ENCODE measurements around the gene GALNT16. TPM values are rescaled to one million over a fixed set of nuclear protein-coding genes. Genes with fewer than 3 reads are reported as not detected.

The GALNT16 gene
- total and polyA plus RNA-seq, 2 donors (not counting 3 experiments of a cell fraction or from before 2014, with no cell fraction given), result 0.39 to 0.49 TPM

- Histone ChIP-seq H3K27ac (ENCODE audit: insufficient read depth, low read depth, low read length) (no peak overlapping the region), H3K9ac (replicated peaks; ENCODE audit: extremely low read depth, insufficient read depth, low read length) (no peak overlapping the region), H3K4me1 (ENCODE audit: control insufficient read depth, extremely low read depth, insufficient read depth, low read length) (peaks cover 31% of the 10 kb centered on the region), H3K27me3 (ENCODE audit: control insufficient read depth in 2 of 2, insufficient read depth in 2 of 2, low read length in 2 of 2) (no peaks in the 10 kb centered on the region), H3K9me1 (replicated peaks; ENCODE audit: control insufficient read depth, extremely low read depth, insufficient read depth, low read length) (no peaks in the 10 kb centered on the region), H3K36me3 (ENCODE audit: control insufficient read depth in 2 of 2, extremely low read depth in 1 of 2, insufficient read depth in 2 of 2, low read length in 2 of 2) (peaks cover 7 to 9% of the 10 kb centered on the region in 2 experiments), H2AFZ (ENCODE audit: low read depth, low read length) (no peak overlapping the region), H3K4me3 (replicated peaks in 1 of 3; ENCODE audit: insufficient read depth in 1 of 3, low read depth in 1 of 3, low read length in 3 of 3) (peak overlapping the region in 2 of 3 experiments; percentile 19 to 84), H4K20me1 (replicated peaks; ENCODE audit: control insufficient read depth, extremely low read depth, insufficient read depth, low read length) (peaks cover 5% of the 10 kb centered on the region), H3K4me2 (ENCODE audit: insufficient read depth, low read length) (peak overlapping the region; percentile 95), H3K9me3 (replicated peaks; ENCODE audit: control insufficient read depth, insufficient read depth, low read length) (no peaks in the 10 kb centered on the region), H3K79me2 (ENCODE audit: control insufficient read depth, insufficient read depth, low read length) (peaks cover 75% of the 10 kb centered on the region)
- dilution Hi-C loops (cut with MboI; ENCODE audit: extremely low pct_ligation_motif_present, low sequenced_read_pairs) (no loop called here), intact Hi-C loops (cut with micrococcal nuclease) (loop anchor here (5.0 to 10.0 kb wide), 2 partner anchors 157 to 365 kb away; partner anchors contain the start of gene SRSF5)
- BruUV-seq (replicated peaks), result no TSS peak
- DNase-seq (ENCODE audit: low read depth, low spot score), result no peak
- POLR2A ChIA-PET, result no interaction called here
- FAIRE-seq, result no peak
- CTCF ChIA-PET, result interaction anchor here (3.5 kb wide), 1 partner anchor 60 kb away, joined by 26 read pairs; no protein-coding TSS in a partner anchor
- TF ChIP-seq MYC (IDR thresholded peaks at IDR 0.05; ENCODE audit: low read depth, low read length), result no peak
- TF ChIP-seq FOS (IDR thresholded peaks at IDR 0.05; ENCODE audit: borderline replicate concordance, insufficient read depth, low read length), result no peak
- TF ChIP-seq GATA2 (IDR thresholded peaks at IDR 0.05; ENCODE audit: insufficient read depth, insufficient read length, low read depth, low read length), result no peak
- TF ChIP-seq POLR2A (IDR thresholded peaks at IDR 0.05; ENCODE audit: low read depth, low read length), result no peak
- no peak for TF ChIP-seq EZH2 (IDR thresholded peaks at IDR 0.05; ENCODE audit: borderline replicate concordance, low read depth, low read length, severe bottlenecking)
- no peak for TF ChIP-seq POLR2AphosphoS5 (IDR thresholded peaks at IDR 0.05; ENCODE audit: insufficient read depth, low read depth, low read length)
- no peak for TF ChIP-seq MAX (IDR thresholded peaks at IDR 0.05; ENCODE audit: insufficient read depth, insufficient read length)
These were observed 139.8 kb downstream of the GALNT16 start for GRCh38 chr14:69399750-69400149.

GRCh38 chr14:69400154-69400553 lies 140.2 kb downstream of the GALNT16 start:
- intact Hi-C loops (cut with micrococcal nuclease) (no loop called here), dilution Hi-C loops (cut with MboI; ENCODE audit: extremely low pct_ligation_motif_present, low sequenced_read_pairs) (no loop called here)
- Histone ChIP-seq H3K4me3 (replicated peaks in 1 of 3; ENCODE audit: insufficient read depth in 1 of 3, low read depth in 1 of 3, low read length in 3 of 3) (peak overlapping the region in 1 of 3 experiments; percentile 84), H3K27me3 (ENCODE audit: control insufficient read depth in 2 of 2, insufficient read depth in 2 of 2, low read length in 2 of 2) (no peaks in the 10 kb centered on the region), H3K79me2 (ENCODE audit: control insufficient read depth, insufficient read depth, low read length) (peaks cover 71% of the 10 kb centered on the region), H3K9me3 (replicated peaks; ENCODE audit: control insufficient read depth, insufficient read depth, low read length) (no peaks in the 10 kb centered on the region), H3K9ac (replicated peaks; ENCODE audit: extremely low read depth, insufficient read depth, low read length) (no peak overlapping the region), H4K20me1 (replicated peaks; ENCODE audit: control insufficient read depth, extremely low read depth, insufficient read depth, low read length) (peaks cover 5% of the 10 kb centered on the region), H2AFZ (ENCODE audit: low read depth, low read length) (no peak overlapping the region), H3K36me3 (ENCODE audit: control insufficient read depth in 2 of 2, extremely low read depth in 1 of 2, insufficient read depth in 2 of 2, low read length in 2 of 2) (peaks cover 7% of the 10 kb centered on the region in 2 experiments), H3K27ac (ENCODE audit: insufficient read depth, low read depth, low read length) (no peak overlapping the region), H3K4me2 (ENCODE audit: insufficient read depth, low read length) (peak overlapping the region; percentile 95), H3K4me1 (ENCODE audit: control insufficient read depth, extremely low read depth, insufficient read depth, low read length) (peaks cover 31% of the 10 kb centered on the region), H3K9me1 (replicated peaks; ENCODE audit: control insufficient read depth, extremely low read depth, insufficient read depth, low read length) (no peaks in the 10 kb centered on the region)
- DNase-seq (ENCODE audit: low read depth, low spot score), result no peak
- FAIRE-seq, result no peak
- no TSS peak for BruUV-seq (replicated peaks)
- TF ChIP-seq GATA2 (IDR thresholded peaks at IDR 0.05; ENCODE audit: insufficient read depth, insufficient read length, low read depth, low read length), result no peak
- no peak for TF ChIP-seq MYC (IDR thresholded peaks at IDR 0.05; ENCODE audit: low read depth, low read length)
- TF ChIP-seq JUN (IDR thresholded peaks at IDR 0.05; ENCODE audit: borderline replicate concordance, insufficient read depth, insufficient read length, low read depth), result no peak
- no peak for TF ChIP-seq POLR2A (IDR thresholded peaks at IDR 0.05; ENCODE audit: low read depth, low read length)
- no peak for TF ChIP-seq MAX (IDR thresholded peaks at IDR 0.05; ENCODE audit: insufficient read depth, insufficient read length)
- no peak for TF ChIP-seq CTCF (IDR thresholded peaks at IDR 0.05; ENCODE audit: extremely low read depth in 1 of 2, insufficient read depth in 1 of 2, low read depth in 1 of 2, low read length in 2 of 2)
- no peak for TF ChIP-seq POLR2AphosphoS5 (IDR thresholded peaks at IDR 0.05; ENCODE audit: insufficient read depth, low read depth, low read length)
- TF ChIP-seq FOS (IDR thresholded peaks at IDR 0.05; ENCODE audit: borderline replicate concordance, insufficient read depth, low read length), result no peak
- no peak for TF ChIP-seq EZH2 (IDR thresholded peaks at IDR 0.05; ENCODE audit: borderline replicate concordance, low read depth, low read length, severe bottlenecking)
- ChIA-PET POLR2A (no interaction called here), CTCF (no interaction called here)

Measured in endothelial cell of umbilical vein (primary cell).